Muscle of back (tissue), 11 donors: ENCODE data around the gene HOXB13. TPM values are rescaled to one million over a fixed set of nuclear protein-coding genes. Genes with fewer than 3 reads are reported as not detected.

Source experiments
- DNase-seq, 3 donors: peaks; one replicate each; pipeline versions ENCODE4 v3.0.0 to v3.0.0-alpha.2; 2013
- polyA plus RNA-seq, 10 donors: library from polyadenylated mRNA; unstranded; fragments of 120-200 nt; gene quantifications; one replicate each; pipeline ENCODE4 v1.2.1, GENCODE V29; 2013; ENCODE audit not compliant: insufficient read length in 10 of 10

The HOXB13 gene
- polyA plus RNA-seq, 10 donors, result 0.04 TPM; not detected in 9

DNA sequence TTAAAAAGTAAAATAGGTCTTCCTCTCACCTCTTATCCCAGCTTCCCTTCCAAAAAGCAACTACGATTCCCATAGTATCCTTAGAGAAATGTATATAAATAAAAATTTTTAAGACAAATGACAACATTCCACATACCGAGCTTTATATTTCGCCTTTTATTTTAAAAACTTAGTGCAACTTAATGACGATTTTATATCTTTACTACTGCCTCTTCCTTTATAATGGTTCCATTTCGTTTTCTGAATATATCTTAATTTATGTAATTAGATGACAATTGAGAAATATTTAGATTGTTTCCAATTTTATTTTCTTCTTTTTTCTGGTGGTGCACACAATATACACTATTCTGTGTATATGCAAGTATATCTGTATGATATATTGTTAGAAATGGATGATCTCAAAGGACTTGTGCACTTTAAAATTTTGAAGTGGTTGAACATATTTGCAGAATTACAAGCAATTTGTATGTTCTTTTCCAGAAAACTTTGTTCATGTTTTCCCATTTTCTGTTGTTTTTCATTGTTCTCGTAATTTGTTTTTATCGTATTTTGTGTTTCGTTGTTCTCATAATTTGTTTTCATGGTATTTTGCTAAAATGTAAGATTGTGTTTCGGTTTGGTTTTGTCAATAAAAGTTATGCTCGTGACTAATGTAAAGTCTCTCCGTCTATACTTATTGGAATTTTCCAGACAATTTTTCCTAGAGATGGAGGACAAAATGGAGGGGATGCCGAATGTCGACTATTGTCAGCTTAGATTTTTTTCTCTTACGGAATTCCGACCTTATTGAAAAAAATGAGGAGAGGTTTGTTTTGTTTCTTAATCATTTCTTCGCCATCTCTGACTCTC, 20.4 kb upstream of the HOXB13 start:
- peak in 1 of 3 donors; percentile 59 for DNase-seq

DNA sequence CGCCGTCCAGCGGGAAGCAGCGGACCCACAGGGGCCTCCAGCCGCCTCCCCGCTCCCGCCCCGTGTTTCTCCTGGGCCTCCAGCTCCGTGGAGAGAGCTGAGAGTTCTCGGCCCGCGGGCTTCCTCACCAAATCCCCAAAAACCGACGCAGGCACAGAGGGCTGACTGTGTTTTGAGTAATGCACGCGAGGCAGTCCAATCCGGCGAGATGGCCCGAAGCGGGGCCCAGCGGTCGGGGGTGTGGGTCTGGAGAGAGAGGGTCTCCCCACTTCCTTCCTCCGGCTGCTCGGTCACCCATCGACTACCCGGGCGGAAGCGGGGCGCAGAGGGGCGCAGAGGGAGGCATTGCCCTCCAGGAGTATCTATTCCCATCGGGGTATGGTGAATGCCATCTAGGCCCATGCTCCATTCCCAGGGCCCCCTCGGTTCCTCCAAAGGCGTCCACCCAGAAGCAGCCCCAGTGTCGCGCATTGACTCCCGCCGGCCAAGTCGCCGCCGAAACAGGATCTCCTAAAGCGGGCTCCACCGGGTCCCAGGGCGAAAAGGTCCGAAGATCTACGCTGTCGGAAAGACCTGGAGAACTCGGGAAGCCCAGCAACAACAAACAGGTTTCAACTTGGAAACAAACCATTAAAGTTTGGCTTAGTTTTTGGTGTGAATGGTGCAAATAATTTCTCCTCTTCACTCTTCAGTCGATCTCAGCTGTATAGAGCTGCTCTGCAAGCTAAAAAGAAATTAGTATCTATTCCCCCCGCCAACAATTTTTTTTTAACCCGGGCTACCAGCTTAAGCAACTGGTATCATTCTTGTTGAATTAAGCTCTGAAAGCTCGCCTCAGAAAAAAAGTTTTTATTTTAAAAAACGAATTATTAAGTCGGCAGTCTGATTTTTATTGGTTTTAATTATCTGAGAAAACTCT, 19.2 kb upstream of the HOXB13 start:
- no peak for DNase-seq

DNA sequence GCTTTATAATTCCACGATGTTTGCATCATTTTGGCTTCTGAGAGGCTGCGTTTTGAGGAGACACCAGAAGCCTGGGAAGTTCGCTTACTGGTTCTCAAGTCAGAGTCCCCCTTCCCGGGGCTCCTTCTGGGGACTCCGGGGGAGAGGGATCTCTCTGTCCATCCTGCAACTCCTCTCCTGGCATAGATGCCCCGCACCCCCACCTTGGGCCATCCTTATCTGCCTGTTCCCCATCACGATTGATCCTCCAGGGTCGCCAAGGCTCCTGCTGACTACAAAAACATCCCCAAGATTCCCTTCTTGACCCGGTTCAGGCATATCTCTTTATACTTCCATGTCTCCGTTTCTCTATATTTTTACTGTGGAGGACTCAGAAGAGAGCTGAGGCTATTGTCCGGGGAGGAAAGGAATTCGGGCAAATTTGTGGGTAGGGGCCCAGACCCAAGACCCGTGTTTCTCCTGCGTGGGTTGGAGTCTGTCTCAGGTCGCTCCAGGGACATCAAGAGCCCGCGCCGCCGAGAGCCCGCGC, 18.4 kb upstream of the HOXB13 start:
- no peak for DNase-seq

DNA sequence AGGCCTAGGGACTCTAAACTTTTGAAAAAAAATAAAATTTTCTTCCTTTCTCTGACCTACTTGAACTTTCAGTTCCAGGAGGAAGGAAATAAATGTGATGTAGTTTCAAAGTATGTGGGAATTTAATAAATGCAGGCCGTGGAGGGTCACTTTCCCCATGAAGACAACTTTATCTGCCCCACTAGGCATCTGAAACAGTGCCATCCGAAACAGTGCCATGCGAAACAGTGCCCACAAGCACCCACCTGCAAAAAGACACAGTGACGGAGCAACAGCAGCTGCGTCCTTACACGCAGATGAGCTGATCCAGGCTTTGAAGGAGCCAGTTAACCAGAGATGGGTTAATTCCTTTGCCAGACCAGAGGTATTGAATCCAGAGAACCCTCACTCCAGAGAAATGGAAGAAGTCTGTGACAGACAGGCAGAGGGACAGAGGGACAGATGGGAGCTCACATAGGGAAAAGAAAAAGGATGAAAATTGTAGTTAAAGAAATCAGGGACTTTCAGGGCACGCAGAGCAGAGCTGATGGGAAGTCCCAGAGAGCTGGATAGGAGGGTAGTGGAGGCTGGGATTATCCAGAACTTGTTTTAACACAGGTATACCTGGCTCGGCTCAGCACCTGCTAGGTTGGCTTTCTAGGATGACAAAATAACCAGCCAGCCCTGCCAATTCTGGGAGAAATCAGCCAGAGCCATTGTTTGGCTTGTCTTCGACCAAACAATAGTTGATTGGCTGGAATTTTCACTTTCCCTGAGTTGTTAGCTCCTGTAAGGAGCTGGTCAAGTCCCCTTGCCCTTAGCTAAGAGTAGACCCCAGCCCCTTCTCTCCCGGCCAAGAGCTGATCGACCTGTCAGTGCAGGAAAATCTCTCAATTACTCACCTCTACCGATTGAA, 17.1 kb upstream of the HOXB13 start:
- no peak for DNase-seq

DNA sequence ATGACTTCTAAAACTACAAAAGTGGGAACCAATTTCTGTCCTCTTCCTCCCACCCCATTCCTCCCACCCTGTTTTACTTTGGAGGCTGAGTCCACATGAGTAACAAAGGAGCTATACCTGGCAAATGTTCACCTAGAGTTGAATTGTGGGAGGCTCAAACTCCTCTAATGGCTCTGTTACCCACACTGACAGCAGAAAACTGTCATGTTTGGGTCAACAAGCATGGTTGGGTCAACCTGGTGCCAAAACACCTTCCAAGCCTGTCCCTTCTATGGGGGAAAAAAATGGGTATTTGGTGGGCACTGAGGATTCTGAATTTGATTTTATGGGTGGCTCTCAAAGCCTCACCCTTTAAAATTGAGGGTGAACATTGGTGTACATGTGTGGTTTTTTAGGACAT, 12.0 kb upstream of the HOXB13 start:
- DNase-seq, result no peak

DNA sequence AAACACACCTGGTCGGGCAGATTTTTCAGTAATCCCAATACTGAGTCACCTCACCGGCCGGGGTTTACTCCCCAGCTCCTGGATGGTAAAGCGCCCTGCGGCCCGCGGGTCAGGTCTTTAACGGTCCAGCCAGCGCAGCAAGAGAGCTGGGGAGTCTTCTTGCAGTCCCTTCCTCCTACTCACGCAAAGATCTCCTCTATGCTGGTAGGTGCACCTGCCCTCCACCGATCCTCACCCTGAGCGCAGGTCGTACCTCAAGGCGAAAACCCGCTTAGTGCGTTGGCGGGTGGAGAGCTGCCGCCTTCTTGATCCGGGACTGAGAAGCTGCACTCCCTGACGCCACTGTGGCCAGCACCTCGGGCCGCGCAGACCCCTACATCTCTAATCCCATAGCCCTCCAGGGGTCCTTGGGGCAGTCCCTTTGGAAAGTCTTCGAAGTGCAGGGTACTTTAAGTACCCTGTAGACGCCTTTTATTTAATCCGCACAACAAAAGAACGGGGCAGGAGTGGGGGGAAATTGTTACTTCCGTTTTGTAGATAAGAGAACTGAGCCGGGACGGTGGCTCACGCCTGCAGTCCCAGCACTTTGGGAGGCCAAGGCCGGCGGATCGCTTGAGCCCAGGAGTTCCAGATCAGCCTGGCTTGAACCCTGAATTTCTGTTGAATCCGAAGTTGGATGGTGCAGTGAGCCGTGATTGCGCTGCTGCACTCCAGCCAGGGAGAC, 10.4 kb upstream of the HOXB13 start:
- no peak for DNase-seq

DNA sequence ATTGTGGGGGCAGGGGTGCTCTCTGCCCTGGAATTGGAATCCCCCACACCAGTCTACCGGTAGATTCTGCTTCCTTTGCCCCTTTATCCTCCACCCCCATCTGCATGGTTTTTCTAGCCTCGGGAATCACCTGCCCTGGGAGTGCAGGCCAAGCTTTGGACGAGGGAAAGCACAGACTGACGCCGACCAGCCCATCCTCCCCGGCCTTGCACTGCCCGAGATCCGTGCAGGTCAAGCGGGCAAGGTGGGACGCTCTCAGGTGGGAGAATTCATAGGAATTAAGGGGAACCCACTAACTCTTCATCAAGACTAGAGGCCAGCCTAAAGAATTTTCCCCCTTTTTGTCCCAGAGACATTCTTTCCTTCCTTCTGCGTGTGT, 9.9 kb upstream of the HOXB13 start:
- DNase-seq, result no peak

DNA sequence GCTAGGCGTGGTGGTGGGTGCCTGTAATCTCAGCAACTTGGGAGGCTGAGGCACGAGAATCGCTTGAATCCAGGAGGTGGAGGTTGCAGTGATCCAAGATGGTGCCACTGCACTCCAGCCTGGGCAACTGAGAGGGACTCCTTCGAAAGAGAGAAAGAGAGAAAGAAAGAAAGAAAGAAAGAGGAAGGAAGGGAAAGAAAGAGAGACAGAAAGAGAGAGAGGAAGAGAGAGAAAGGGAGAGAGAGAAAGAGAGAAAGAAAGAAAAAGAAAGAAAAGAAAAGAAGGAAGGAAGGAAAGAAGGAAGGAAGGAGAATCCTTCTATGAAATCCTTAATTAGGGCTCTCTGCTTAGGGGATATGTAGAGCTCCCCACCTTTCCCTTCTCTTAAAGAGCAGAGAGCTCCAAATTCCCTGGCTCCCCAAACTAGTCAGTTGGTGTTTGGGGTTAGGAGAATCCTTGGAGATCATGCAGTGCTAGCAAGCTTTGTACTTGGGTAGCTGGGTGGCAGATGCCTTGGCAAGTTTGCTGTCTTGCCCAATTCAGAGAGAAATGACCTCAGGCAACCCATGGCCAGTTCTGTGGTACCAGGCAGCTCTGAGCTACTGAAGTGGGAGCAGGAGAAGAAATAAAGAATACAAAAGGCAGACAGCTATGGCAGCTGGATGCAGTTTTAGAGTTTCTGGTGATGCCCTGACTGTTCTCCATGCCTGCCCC, 8.9 kb upstream of the HOXB13 start:
- DNase-seq, result no peak

DNA sequence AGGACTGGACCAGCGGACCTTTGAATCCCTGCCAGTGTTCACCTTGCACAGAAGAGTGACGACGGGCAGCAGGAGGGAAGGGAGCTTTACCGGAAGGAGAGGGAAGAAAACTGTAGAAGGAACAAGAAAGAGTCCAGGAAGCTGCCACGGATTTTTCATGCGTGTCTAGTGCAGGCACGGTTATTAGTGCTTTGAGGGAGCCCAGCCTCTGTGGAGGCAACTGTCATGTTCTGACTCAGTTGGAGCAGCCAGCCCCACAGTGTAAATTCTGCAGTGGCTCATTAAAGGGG, 6.5 kb upstream of the HOXB13 start:
- no peak for DNase-seq

DNA sequence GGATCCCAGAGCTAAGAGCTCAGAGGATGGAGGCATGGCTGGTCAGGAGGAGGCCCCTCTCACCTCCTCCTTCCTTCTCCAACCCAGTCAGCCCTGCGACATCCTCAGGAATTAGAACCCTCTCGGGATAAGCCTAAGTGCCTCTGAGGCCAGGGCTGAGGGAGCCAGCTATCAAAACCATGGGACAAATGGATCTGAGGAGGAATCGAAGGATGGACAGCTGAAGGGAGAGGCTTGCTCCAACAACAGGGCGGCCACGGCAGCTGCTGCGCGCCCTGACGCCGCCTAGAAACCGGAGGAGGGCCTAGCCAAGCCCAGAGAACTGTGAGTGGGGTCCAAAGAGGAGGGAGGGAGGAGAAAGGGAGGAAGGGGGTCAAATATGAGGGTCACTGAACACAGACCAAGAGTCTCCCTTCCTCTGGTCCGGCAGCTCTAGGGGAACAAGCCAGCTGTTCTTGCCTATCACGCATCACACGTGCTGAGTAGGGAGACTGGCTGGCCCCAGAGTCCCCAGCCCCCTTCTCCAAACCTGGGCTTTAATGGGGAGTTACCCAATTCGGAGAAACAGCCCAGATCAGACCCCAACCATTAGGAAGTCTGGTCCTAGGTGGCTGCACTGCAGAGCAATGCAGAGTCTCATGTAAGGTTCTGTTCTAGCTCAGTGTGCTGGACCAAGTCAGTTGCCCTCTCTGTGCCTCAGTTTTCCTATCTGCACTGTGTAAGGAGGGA, 5.9 kb upstream of the HOXB13 start:
- no peak for DNase-seq

DNA sequence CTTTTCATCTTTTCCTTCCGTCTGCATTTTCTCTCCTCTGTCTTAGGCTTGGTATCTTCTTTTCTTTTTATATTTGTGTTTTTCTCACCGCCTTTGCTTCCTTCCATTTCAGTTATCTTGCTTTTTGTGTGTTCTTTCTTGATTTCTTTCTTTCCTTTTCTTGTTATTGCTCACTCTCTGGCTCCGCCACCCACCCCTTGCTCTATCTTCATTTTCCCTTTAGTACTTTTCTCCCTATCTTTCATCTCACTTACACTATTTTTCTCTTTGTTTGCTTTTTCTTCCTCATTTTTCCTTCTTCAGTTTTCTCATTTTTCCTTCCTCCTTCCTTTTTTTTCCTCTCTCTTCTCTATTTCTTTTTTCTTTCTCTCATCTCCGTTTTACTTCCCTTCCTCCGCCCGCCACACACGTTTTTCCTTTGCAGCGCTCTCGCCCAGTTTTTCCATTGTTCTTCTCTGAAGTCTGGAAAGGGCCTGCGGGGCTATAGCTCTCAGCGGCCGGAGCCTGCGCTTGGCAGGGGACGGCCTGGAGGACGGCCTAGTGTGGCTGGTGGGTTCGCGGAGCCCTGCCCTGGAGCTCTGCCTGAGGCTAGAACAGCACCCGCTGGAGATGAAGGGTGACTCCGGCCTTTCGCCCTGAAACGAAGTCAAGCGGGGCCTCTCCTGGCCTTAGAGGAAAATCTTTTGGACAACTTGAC, 5.2 kb upstream of the HOXB13 start:
- DNase-seq, result no peak

DNA sequence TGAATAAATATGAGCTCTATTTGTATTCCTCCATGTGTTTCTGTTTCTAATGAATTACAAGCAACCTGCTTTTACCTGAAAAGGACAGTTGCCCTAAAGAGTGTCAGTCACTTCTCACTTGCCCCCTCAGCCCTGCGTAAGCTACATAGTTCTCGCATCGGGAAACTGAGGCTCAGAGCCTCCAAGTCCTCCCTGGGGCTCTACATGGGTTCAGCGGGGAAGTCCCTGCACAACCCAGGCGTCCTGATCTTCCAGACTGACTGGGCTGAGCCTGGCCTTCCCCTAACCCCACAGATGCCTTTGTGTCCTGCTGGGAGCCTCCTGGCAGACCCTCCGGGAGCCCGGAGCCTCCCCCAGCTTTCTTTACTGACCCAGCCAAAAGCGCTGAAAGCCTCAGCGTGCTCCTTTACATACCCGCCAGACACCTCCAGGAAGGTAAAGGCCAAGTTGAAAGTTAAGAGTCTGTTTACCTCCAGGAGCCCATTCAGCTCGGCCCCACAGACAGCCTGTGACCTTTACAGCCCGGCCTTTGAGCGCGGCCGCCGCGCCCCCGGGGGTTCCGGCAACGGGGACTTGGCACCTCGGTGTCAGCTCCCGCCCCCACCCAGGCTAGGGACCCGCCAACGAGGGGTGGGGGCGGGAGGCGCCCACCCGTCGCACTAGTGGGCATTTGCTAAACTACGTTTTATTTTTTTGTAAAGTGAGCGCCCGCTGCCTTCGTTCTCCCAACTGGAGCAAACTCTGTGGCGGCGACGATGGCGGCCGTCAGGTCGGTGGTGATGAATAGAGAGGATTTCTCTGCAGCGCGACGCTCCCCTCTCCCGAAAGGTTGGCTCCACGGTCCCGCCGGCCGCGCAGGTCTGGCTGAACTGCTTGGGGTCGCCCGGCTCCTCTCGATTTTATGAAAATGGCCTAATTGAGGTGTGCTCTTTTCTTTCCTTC, 4.4 kb upstream of the HOXB13 start:
- DNase-seq, result no peak

DNA sequence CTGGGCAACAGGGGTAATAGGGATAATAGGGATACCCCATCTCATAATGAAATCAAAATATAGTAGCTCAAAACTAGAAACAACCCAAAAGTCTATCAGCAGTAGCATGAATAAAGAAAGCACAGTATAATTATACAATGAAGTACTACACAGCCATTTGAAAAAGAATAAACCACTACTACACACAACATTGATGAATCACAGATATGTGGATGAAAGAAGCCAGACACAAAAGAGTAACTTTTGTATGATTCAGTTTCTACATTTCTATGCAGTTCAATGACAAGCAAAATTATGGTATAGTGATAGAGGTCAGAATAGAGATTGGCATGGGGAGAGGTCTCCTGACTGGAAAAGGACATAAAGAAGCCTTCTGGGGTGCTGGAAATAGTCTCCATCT, 2.8 kb upstream of the HOXB13 start:
- no peak for DNase-seq

DNA sequence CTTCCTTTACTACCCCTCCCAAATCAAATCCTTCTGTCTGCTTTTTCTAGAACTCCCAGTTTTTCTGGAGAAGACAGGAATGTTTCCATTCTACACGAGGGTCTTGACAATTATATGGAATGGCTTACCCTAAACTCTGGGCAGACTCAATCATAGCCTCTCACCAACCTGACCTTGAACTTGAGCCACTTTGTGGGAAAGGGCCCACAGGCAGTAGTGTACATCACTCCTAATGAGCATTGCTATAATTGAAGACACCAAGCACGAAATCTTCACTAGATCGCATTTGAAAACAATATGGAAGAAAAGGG, 1.6 kb upstream of the HOXB13 start:
- DNase-seq, result no peak

DNA sequence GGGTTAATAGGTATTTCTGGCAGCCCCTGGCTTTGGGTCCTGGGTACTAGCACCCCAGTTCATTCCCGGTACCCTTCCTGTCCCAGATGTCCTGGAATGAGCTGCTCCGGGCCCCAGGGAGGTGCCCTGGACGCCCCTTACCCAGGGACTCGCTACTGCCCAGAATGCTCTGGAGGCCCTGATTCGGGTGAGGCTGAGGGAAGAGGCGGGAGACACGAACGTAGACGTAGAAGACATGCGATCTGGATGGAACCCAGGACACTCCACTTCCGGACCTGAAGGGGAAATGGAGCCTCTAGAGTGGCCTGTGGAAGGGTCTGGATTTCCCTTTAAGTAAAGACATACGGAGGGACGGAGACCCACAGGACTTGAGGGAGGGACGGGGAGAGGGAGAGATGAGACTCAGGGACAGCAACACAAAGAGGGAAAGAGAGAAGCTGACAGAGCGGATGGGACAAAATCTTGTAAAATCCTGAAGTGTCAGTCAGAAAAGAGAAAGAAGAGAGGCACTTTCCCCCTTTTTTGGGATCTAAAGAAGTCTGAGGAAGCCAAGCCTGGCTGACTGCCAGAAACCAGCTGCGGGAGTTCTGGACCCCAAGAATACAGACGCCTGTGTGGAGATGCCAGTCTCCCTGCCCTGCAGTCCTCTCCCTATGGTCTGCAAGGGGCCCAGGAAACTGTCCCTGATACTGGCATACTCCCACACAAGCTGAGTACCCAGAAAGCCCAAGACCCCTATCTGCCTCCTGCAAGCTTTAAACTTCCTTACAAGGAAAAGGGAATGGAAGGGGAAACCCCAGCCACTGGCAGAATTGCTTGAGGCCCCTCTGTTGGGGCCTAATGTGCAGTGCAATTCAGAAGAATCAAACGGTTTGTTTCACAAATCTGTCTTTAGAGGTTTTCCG, 1.0 kb upstream of the HOXB13 start:
- no peak for DNase-seq

DNA sequence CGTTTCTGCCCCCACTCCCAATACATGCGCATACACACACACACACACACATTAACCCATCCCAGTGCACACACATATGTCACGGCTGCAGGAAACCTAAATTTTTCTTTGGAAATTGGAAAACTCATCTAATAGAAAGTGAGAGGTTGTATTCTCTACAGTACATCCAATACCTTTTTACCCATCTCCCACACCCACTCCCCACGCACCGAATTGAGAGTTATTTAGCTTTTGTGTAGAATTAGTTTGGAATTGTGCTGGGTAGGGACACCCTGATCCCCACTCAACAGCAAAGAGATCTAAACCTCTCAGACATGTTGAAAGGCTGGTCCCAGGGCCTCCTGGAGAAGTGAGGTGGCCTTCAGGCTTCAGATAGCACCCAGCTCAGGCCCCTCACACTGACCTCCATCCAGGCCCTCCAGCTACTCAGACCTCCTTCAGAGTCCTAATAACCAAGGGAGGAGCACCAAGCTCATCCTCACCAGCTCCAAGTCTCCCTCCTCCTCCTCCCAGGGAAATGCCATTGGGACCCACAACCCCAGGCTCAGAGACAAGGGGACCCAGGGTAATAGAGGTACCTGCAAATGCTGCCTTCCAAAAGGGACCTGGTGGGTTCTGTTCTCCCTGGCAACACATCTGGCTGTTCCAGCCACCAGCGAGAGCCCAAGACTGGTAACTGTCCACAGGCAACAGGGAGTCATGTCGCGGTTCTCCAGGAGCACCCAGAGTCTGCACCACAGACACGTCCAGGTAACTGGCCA, 955 bp downstream of the HOXB13 start:
- DNase-seq, result no peak
